IMR-90 (cell line): ENCODE results near the gene DCP1A. TPM values are rescaled to one million over a fixed set of nuclear protein-coding genes. Genes with fewer than 3 reads are reported as not detected.

Source experiments
- ATAC-seq: fragments of 200-7000 bp; cut with Tn5 transposase; 2 replicates; pipeline ENCODE4 v1.9.1; 2020; ENCODE audit warnings: low read depth, mild to moderate bottlenecking, moderate library complexity
- BruUV-seq: library from RNA; stranded (reverse); fragments of 400-500 nt; replicated peaks from 2 replicates; lab custom pipeline; 2021; lab: Mats Ljungman, UMichigan
- CTCF ChIA-PET: fragments of 300-600 bp; formaldehyde crosslinking; extraction: SDS; loops from one replicate; lab custom pipeline; 2021; ENCODE audit warnings: antibody characterized with exemption; lab: Yijun Ruan, JAX
- POLR2A ChIA-PET: fragments of 300-600 bp; sonication (Branson Sonifier 250); formaldehyde crosslinking; loops from one replicate; lab custom pipeline; 2022; ENCODE audit warnings: antibody characterized with exemption; ENCODE audit not compliant: unreplicated experiment; lab: Charles Lee
- DNase-seq: peaks from one replicate; pipeline ENCODE4 v3.0.0; 2013
- H2AFZ ChIP-seq: replicated peaks from 2 replicates; pipeline ENCODE3; 2013; ENCODE audit warnings: low read length, mild to moderate bottlenecking; ENCODE audit not compliant: poor library complexity
- H2AK5ac ChIP-seq: 2 replicates; pipeline ENCODE4 v1.6.1; 2013; ENCODE audit warnings: low read depth, low read length, inconsistent platforms
- H2AK9ac ChIP-seq: replicated peaks from 2 replicates; pipeline ENCODE3; 2013; ENCODE audit warnings: mild to moderate bottlenecking, low read depth, low read length, moderate library complexity; ENCODE audit not compliant: poor library complexity
- H2BK120ac ChIP-seq: 2 replicates; pipeline ENCODE4 v1.6.1; 2013; ENCODE audit warnings: low read depth, low read length, inconsistent platforms
- H2BK15ac ChIP-seq: 3 replicates; pipeline ENCODE4 v1.6.1; 2013; ENCODE audit warnings: low read depth, low read length, inconsistent platforms
- H2BK20ac ChIP-seq: 2 replicates; pipeline ENCODE4 v1.6.1; 2013; ENCODE audit warnings: low read depth, mild to moderate bottlenecking, inconsistent platforms, low read length, moderate library complexity
- H2BK5ac ChIP-seq: 2 replicates; pipeline ENCODE4 v1.6.1; 2013; ENCODE audit warnings: mild to moderate bottlenecking, low read depth, low read length, inconsistent platforms; ENCODE audit not compliant: poor library complexity, severe bottlenecking
- H3K14ac ChIP-seq: replicated peaks from 2 replicates; pipeline ENCODE4 v1.6.1; 2013; ENCODE audit warnings: low read depth, low read length, inconsistent platforms
- H3K18ac ChIP-seq: 2 replicates; pipeline ENCODE4 v1.6.1; 2013; ENCODE audit warnings: low read depth, low read length, control low read depth
- H3K23ac ChIP-seq: 2 replicates; pipeline ENCODE4 v1.6.1; 2013; ENCODE audit warnings: low read depth, low read length, inconsistent platforms
- H3K27ac ChIP-seq: 2 replicates; pipeline ENCODE4 v1.5.1; 2013; ENCODE audit warnings: mild to moderate bottlenecking, control low read depth, low read length; ENCODE audit not compliant: insufficient read depth
- H3K27me3 ChIP-seq: 2 replicates; pipeline ENCODE4 v1.6.1; 2013; ENCODE audit warnings: low read length; ENCODE audit not compliant: control insufficient read depth, insufficient read depth
- H3K36me3 ChIP-seq: 2 replicates; pipeline ENCODE4 v1.6.1; 2013; ENCODE audit warnings: low read length, mixed read lengths; ENCODE audit not compliant: control insufficient read depth, insufficient read depth
- H3K4ac ChIP-seq: 2 replicates; pipeline ENCODE4 v1.6.1; 2013; ENCODE audit warnings: low read depth, low read length, inconsistent platforms
- H3K4me1 ChIP-seq: 2 replicates; pipeline ENCODE4 v1.6.1; 2013; ENCODE audit warnings: low read length, mixed read lengths; ENCODE audit not compliant: control insufficient read depth, insufficient read depth
- H3K4me2 ChIP-seq: 2 replicates; pipeline ENCODE4 v1.6.1; 2013; ENCODE audit warnings: low read depth, mild to moderate bottlenecking, control low read depth, low read length, moderate library complexity
- H3K4me3 ChIP-seq: 2 replicates; pipeline ENCODE4 v1.5.1; 2013; ENCODE audit warnings: low read depth, mild to moderate bottlenecking, control low read depth, low read length, moderate library complexity; ENCODE audit not compliant: insufficient read depth
- H3K56ac ChIP-seq: 2 replicates; pipeline ENCODE4 v1.6.1; 2013; ENCODE audit warnings: low read length, inconsistent platforms; ENCODE audit not compliant: insufficient read depth; ENCODE audit errors: extremely low read depth
- H3K79me1 ChIP-seq, 2 experiments: 2 replicates each; pipeline ENCODE4 v1.6.1; 2013; ENCODE audit warnings: low read length in 2 of 2, inconsistent platforms in 1 of 2, low read depth in 1 of 2
- H3K9ac ChIP-seq: 2 replicates; pipeline ENCODE4 v1.6.1; 2013; ENCODE audit warnings: low read depth, low read length, control low read depth
- H3K9me1 ChIP-seq: 2 replicates; pipeline ENCODE4 v1.6.1; 2013; ENCODE audit warnings: low read length, inconsistent platforms; ENCODE audit not compliant: insufficient read depth
- H3K9me3 ChIP-seq: 2 replicates; pipeline ENCODE4 v1.6.1; 2013; ENCODE audit warnings: low read length; ENCODE audit not compliant: control insufficient read depth, insufficient read depth
- H4K20me1 ChIP-seq: 2 replicates; pipeline ENCODE4 v1.6.1; 2013; ENCODE audit warnings: low read length, inconsistent platforms; ENCODE audit not compliant: insufficient read depth
- H4K5ac ChIP-seq: 2 replicates; pipeline ENCODE4 v1.6.1; 2013; ENCODE audit warnings: mild to moderate bottlenecking, low read depth, low read length, control low read depth
- H4K8ac ChIP-seq, 2 experiments: 2 replicates each; pipeline ENCODE4 v1.6.1; 2013; ENCODE audit warnings: low read depth in 2 of 2, low read length in 2 of 2, control low read depth in 1 of 2, inconsistent platforms in 1 of 2
- H4K91ac ChIP-seq: 2 replicates; pipeline ENCODE4 v1.6.1; 2013; ENCODE audit warnings: low read depth, low read length, inconsistent platforms; ENCODE audit not compliant: insufficient read depth
- ELK1 ChIP-seq: fragments of 150-350 bp; IDR thresholded peaks from 2 replicates; pipeline ENCODE4 v1.6.1; 2016; ENCODE audit warnings: low read depth, mild to moderate bottlenecking, low read length, moderate library complexity, borderline replicate concordance
- FOS ChIP-seq: fragments of 150-350 bp; IDR thresholded peaks from 2 replicates; pipeline ENCODE4 v1.6.1; 2016; ENCODE audit warnings: low read depth, low read length
- MXI1 ChIP-seq: IDR thresholded peaks from 2 replicates; pipeline ENCODE4 v1.6.1; 2012; ENCODE audit warnings: low read depth, mild to moderate bottlenecking, low read length, moderate library complexity, borderline replicate concordance
- NFE2L2 ChIP-seq: fragments of 150-350 bp; IDR thresholded peaks from 2 replicates; pipeline ENCODE4 v1.6.1; 2016; ENCODE audit warnings: low read depth, mild to moderate bottlenecking, low read length
- RCOR1 ChIP-seq: IDR thresholded peaks from 2 replicates; pipeline ENCODE4 v1.6.1; 2012; ENCODE audit warnings: mild to moderate bottlenecking, low read length, improper control_type of control experiment; ENCODE audit not compliant: insufficient replicate concordance
- RFX5 ChIP-seq: IDR thresholded peaks from 2 replicates; pipeline ENCODE4 v1.8.0; 2012; ENCODE audit warnings: low read depth, mild to moderate bottlenecking, low read length, moderate library complexity
- WGBS, 2 experiments: methylation state at CpG; one replicate each; pipeline versions ENCODE4 v1.1.5 to v1.1.7; 2013; ENCODE audit warnings: missing lambda C conversion rate in 2 of 2; ENCODE audit not compliant: insufficient read length in 1 of 2; ENCODE audit errors: extremely low coverage in 2 of 2; 5-methylcytosine and 5-hydroxymethylcytosine counted together
- dilution Hi-C: fragments of 300-500 bp; cut with HindIII; formaldehyde crosslinking; loops from one replicate; pipeline ENCODE4 v1.14.3; 2018; ENCODE audit warnings: low sequenced_read_pairs; ENCODE audit not compliant: unreplicated experiment
- in situ Hi-C: fragments of 300-500 bp; cut with MboI; formaldehyde crosslinking; loops from 3 replicates; pipeline ENCODE4 v1.14.3; 2019; ENCODE audit warnings: low sequenced_read_pairs, inconsistent platforms, mixed read lengths
- intact Hi-C: fragments of 100-400 bp; cut with micrococcal nuclease; formaldehyde crosslinking; loops from 2 replicates; pipeline ENCODE4 v1.10.0; 2022
- polyA plus RNA-seq, 3 experiments: library from polyadenylated mRNA; depleted of rRNA; stranded (reverse); fragments of >200 nt; gene quantifications; 2 replicates each; pipeline ENCODE4 v1.2.3, GENCODE V29; 2012; ENCODE audit warnings: low replicate concordance in 1 of 3
- total RNA-seq: library from RNA; depleted of rRNA; stranded (reverse); fragments of >200 nt; gene quantifications from 2 replicates; pipeline ENCODE4 v1.2.3, GENCODE V29; 2012

The DCP1A gene
- total and polyA plus RNA-seq, 2 of the 4 experiments (the other 2 are of a cell fraction) = 13.2 to 30.1 TPM

GRCh38 chr3:53274938-53275605 is 72.3 kb downstream of the DCP1A start:
- Histone ChIP-seq H3K36me3 (no peaks in the 10 kb centered on the region), H2AFZ (no peak overlapping the region), H3K79me1 (peaks cover 0 to 10% of the 10 kb centered on the region in 2 experiments; a peak in 2 of 4 replicates), H2BK120ac (peak overlapping the region; percentile 3; the same call in 1 of the 2 replicates), H2AK9ac (no peak overlapping the region), H2BK5ac (no peak overlapping the region), H4K8ac (no peak overlapping the region), H4K5ac (no peak overlapping the region), H4K91ac (no peak overlapping the region; the same call in 1 of the 2 replicates), H3K4me1 (peaks cover 9% of the 10 kb centered on the region), H3K9me1 (peaks cover 15% of the 10 kb centered on the region; the same call in 1 of the 2 replicates), H3K27ac (no peak overlapping the region), H3K9me3 (no peaks in the 10 kb centered on the region), H3K56ac (no peak overlapping the region), H2BK20ac (no peak overlapping the region), H3K27me3 (no peaks in the 10 kb centered on the region), H3K9ac (no peak overlapping the region), H2AK5ac (no peak overlapping the region), H2BK15ac (peak overlapping the region; percentile 2; the same call in 1 of the 3 replicates), H3K4me3 (no peak overlapping the region), H3K4ac (no peak overlapping the region), H3K18ac (peak overlapping the region; percentile 9; the same call in 1 of the 2 replicates), H4K20me1 (no peaks in the 10 kb centered on the region), H3K14ac (no peak overlapping the region), H3K4me2 (no peak overlapping the region), H3K23ac (no peak overlapping the region)
- BruUV-seq = no TSS peak
- in situ Hi-C loops (loop anchor here (25.0 kb wide), 1 partner anchor 612 kb away; the partner anchor contains the start of genes ACTR8 and SELENOK), dilution Hi-C loops (no loop called here), intact Hi-C loops (no loop called here)
- DNase-seq = no peak
- ChIA-PET POLR2A (no interaction called here), CTCF (interaction anchor here (0.6 kb wide), 1 partner anchor 89 kb away, joined by 4 read pairs; no protein-coding TSS in a partner anchor)
- ATAC-seq = no peak
- WGBS, 2 experiments = no CpG with 5 or more reads among the region's 5 CpGs
- TF ChIP-seq ELK1 (no peak), RFX5 (no peak), MXI1 (no peak), NFE2L2 (no peak), FOS (no peak), RCOR1 (no peak)
